K562 (cell line): ENCODE data around the gene STUM. TPM values are rescaled to one million over a fixed set of nuclear protein-coding genes. Genes with fewer than 3 reads are reported as not detected.

Experiments
- ETV1 ChIP-seq: fragments of 450-650 bp; conservative IDR thresholded peaks from 2 replicates; pipeline ENCODE4 v1.6.1; 2016; ENCODE audit warnings: missing genetic modification characterization, control low read depth, low read depth, missing compliant biosample characterization
- IFI16 ChIP-seq: fragments of 250-450 bp; sonication (Bioruptor Pico); IDR thresholded peaks from 2 replicates; pipeline ENCODE4 v2.1.2; 2022; ENCODE audit warnings: mild to moderate bottlenecking, inconsistent platforms
- MYC ChIP-seq, 2 experiments: fragments of 250-450 bp in 1 of 2; sonication (Bioruptor Pico) in 1 of 2; IDR thresholded peaks; 2 replicates each; pipeline versions ENCODE4 v1.5.1 to v1.6.1; 2012 to 2021; ENCODE audit warnings: low read depth in 2 of 2, borderline replicate concordance in 1 of 2, improper control_type of control experiment in 1 of 2, low read length in 1 of 2, mild to moderate bottlenecking in 1 of 2, moderate library complexity in 1 of 2
- NEUROD1 ChIP-seq: fragments of 150-350 bp; IDR thresholded peaks from 2 replicates; pipeline ENCODE4 v1.6.1; 2014; ENCODE audit warnings: borderline replicate concordance, low read length, low read depth; ENCODE audit not compliant: partially characterized antibody
- NR3C1 ChIP-seq: sonication (generic); formaldehyde crosslinking; IDR thresholded peaks from 2 replicates; pipeline ENCODE4 v1.8.1; 2022; ENCODE audit warnings: missing genetic modification reagents
- POLR2AphosphoS5 ChIP-seq: IDR thresholded peaks from 2 replicates; pipeline ENCODE4 v1.6.1; 2011; ENCODE audit warnings: mild to moderate bottlenecking, low read depth, low read length, moderate library complexity; ENCODE audit not compliant: control insufficient read depth, insufficient read depth
- YY1 ChIP-seq, 3 experiments: IDR thresholded peaks; 2 replicates each; pipeline ENCODE4 v1.6.1; 2011; ENCODE audit warnings: low read length in 2 of 3, mild to moderate bottlenecking in 2 of 3, moderate library complexity in 2 of 3, borderline replicate concordance in 1 of 3, control low read depth in 1 of 3, low read depth in 1 of 3; ENCODE audit not compliant: insufficient read depth in 3 of 3, insufficient replicate concordance in 2 of 3, control insufficient read depth in 1 of 3, insufficient read length in 1 of 3; ENCODE audit errors: extremely low read depth in 1 of 3
- ZC3H11A ChIP-seq: IDR thresholded peaks from 2 replicates; pipeline ENCODE4 v1.6.1; 2012; ENCODE audit warnings: low read depth, low read length, improper control_type of control experiment
- ZFP36 ChIP-seq: fragments of 150-350 bp; IDR thresholded peaks from 2 replicates; pipeline ENCODE4 v1.6.1; 2018; ENCODE audit warnings: low read length, low read depth; ENCODE audit not compliant: partially characterized antibody
- ZNF121 ChIP-seq: sonication (generic); formaldehyde crosslinking; conservative IDR thresholded peaks from 2 replicates; pipeline ENCODE4 v1.8.0; 2022; ENCODE audit warnings: missing genetic modification reagents
- ZNF668 ChIP-seq: fragments of 250-450 bp; sonication (Bioruptor Pico); IDR thresholded peaks from 2 replicates; pipeline ENCODE4 v1.8.0; 2022; ENCODE audit warnings: mild to moderate bottlenecking, inconsistent platforms
- ZNF740 ChIP-seq, 3 experiments: fragments of 200-800 bp in 1 of 3; sonication (Bioruptor generic) in 1 of 3; sonication (generic) in 1 of 3; formaldehyde crosslinking in 1 of 3; IDR thresholded peaks; 2 replicates each; pipeline versions ENCODE4 v1.6.1 to v1.8.0; 2016 to 2022; ENCODE audit warnings: mild to moderate bottlenecking in 2 of 3, missing compliant biosample characterization in 2 of 3, missing genetic modification characterization in 2 of 3, missing genetic modification reagents in 1 of 3
- polyA plus RNA-seq, 8 experiments: library from polyadenylated mRNA; depleted of rRNA in 4 of 8; stranded (reverse) in 5 of 8; unstranded in 3 of 8; fragments of >200 nt; fragmentation: Nextera tagmentation in 2 of 8; fragmentation: Illumina TruSeq in 1 of 8; extraction: Ambion mirVana in 2 of 8; extraction: Trizol in 1 of 8; gene quantifications; 2 replicates each; pipeline versions ENCODE4 v1.2.1 to v1.2.3, GENCODE V29; 2011 to 2014; ENCODE audit warnings: inconsistent platforms in 1 of 8, missing spikeins in 1 of 8
- total RNA-seq, 7 experiments: library from RNA; depleted of rRNA in 6 of 7; stranded (reverse); fragments of >200 nt in 6 of 7; fragmentation: Illumina TruSeq in 2 of 7; extraction: Trizol in 2 of 7; gene quantifications; 2 replicates each; pipeline versions ENCODE4 v1.2.1 to v1.2.3, GENCODE V29; 2011 to 2021; ENCODE audit warnings: low replicate concordance in 1 of 7
- TF ChIP-seq, protein P1 (sequence below): fragments of 450-650 bp; IDR thresholded peaks from 2 replicates; pipeline ENCODE4 v1.6.1; 2016; ENCODE audit warnings: mild to moderate bottlenecking, moderate library complexity

The STUM gene
- total and polyA plus RNA-seq, 9 of the 15 experiments (the other 6 are each of a cell fraction or from before 2014, with no cell fraction given) = not detected

DNA sequence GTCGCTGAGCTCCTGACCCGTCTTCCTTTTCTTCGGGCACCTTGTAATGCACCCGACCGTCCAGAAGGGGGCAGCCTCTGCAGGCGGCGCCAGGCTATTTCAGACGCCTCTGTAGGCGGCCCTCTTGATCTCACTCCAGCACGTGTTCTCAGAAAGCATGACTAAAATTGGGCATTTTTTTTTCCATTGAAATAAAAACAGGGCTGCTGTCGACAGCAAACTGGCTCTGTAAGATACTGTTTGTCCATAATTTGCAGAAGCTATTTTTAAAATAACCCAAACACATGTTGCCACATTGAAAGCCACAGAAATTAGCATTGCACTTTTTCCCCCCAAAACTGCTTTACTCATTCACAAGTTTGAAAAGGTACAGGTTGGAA lies 78.0 kb downstream of the STUM start (continued):
- TF ChIP-seq, protein P1, sequence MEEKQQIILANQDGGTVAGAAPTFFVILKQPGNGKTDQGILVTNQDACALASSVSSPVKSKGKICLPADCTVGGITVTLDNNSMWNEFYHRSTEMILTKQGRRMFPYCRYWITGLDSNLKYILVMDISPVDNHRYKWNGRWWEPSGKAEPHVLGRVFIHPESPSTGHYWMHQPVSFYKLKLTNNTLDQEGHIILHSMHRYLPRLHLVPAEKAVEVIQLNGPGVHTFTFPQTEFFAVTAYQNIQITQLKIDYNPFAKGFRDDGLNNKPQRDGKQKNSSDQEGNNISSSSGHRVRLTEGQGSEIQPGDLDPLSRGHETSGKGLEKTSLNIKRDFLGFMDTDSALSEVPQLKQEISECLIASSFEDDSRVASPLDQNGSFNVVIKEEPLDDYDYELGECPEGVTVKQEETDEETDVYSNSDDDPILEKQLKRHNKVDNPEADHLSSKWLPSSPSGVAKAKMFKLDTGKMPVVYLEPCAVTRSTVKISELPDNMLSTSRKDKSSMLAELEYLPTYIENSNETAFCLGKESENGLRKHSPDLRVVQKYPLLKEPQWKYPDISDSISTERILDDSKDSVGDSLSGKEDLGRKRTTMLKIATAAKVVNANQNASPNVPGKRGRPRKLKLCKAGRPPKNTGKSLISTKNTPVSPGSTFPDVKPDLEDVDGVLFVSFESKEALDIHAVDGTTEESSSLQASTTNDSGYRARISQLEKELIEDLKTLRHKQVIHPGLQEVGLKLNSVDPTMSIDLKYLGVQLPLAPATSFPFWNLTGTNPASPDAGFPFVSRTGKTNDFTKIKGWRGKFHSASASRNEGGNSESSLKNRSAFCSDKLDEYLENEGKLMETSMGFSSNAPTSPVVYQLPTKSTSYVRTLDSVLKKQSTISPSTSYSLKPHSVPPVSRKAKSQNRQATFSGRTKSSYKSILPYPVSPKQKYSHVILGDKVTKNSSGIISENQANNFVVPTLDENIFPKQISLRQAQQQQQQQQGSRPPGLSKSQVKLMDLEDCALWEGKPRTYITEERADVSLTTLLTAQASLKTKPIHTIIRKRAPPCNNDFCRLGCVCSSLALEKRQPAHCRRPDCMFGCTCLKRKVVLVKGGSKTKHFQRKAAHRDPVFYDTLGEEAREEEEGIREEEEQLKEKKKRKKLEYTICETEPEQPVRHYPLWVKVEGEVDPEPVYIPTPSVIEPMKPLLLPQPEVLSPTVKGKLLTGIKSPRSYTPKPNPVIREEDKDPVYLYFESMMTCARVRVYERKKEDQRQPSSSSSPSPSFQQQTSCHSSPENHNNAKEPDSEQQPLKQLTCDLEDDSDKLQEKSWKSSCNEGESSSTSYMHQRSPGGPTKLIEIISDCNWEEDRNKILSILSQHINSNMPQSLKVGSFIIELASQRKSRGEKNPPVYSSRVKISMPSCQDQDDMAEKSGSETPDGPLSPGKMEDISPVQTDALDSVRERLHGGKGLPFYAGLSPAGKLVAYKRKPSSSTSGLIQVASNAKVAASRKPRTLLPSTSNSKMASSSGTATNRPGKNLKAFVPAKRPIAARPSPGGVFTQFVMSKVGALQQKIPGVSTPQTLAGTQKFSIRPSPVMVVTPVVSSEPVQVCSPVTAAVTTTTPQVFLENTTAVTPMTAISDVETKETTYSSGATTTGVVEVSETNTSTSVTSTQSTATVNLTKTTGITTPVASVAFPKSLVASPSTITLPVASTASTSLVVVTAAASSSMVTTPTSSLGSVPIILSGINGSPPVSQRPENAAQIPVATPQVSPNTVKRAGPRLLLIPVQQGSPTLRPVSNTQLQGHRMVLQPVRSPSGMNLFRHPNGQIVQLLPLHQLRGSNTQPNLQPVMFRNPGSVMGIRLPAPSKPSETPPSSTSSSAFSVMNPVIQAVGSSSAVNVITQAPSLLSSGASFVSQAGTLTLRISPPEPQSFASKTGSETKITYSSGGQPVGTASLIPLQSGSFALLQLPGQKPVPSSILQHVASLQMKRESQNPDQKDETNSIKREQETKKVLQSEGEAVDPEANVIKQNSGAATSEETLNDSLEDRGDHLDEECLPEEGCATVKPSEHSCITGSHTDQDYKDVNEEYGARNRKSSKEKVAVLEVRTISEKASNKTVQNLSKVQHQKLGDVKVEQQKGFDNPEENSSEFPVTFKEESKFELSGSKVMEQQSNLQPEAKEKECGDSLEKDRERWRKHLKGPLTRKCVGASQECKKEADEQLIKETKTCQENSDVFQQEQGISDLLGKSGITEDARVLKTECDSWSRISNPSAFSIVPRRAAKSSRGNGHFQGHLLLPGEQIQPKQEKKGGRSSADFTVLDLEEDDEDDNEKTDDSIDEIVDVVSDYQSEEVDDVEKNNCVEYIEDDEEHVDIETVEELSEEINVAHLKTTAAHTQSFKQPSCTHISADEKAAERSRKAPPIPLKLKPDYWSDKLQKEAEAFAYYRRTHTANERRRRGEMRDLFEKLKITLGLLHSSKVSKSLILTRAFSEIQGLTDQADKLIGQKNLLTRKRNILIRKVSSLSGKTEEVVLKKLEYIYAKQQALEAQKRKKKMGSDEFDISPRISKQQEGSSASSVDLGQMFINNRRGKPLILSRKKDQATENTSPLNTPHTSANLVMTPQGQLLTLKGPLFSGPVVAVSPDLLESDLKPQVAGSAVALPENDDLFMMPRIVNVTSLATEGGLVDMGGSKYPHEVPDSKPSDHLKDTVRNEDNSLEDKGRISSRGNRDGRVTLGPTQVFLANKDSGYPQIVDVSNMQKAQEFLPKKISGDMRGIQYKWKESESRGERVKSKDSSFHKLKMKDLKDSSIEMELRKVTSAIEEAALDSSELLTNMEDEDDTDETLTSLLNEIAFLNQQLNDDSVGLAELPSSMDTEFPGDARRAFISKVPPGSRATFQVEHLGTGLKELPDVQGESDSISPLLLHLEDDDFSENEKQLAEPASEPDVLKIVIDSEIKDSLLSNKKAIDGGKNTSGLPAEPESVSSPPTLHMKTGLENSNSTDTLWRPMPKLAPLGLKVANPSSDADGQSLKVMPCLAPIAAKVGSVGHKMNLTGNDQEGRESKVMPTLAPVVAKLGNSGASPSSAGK = peak; percentile 98
- TF ChIP-seq POLR2AphosphoS5 = no peak
- TF ChIP-seq NEUROD1 = no peak
- TF ChIP-seq NR3C1 = no peak
- TF ChIP-seq ZNF668 (CRISPR knock-in tag) = 0 out of 2 replicates have a peak, but pooled peaks have one; percentile 11
- no peak for TF ChIP-seq ETV1 (tag)
- no peak for TF ChIP-seq ZNF740 (CRISPR knock-in tag; IDR thresholded peaks at IDR 0.05)
- no peak for TF ChIP-seq ZNF740 (tag; IDR thresholded peaks at IDR 0.05)
- TF ChIP-seq YY1 (IDR thresholded peaks at IDR 0.05; ENCODE audit: borderline replicate concordance in 1 of 3, control insufficient read depth in 1 of 3, extremely low read depth in 1 of 3, insufficient read depth in 3 of 3, insufficient read length in 1 of 3, insufficient replicate concordance in 2 of 3, low read depth in 1 of 3, low read length in 2 of 3) = peak in 2 of 3 experiments; percentile 64 to 74
- peak; percentile 20 for TF ChIP-seq ZFP36
- no peak for TF ChIP-seq ZNF121 (CRISPR knock-in tag)
- TF ChIP-seq ZC3H11A = 0 out of 2 replicates have a peak, but pooled peaks have one; percentile 54
- no peak for TF ChIP-seq IFI16
- peak; percentile 89 for TF ChIP-seq MYC (IDR thresholded peaks at IDR 0.05; ENCODE audit: low read depth, low read length)
- TF ChIP-seq MYC (CRISPR knock-in tag; IDR thresholded peaks at IDR 0.05; ENCODE audit: borderline replicate concordance, low read depth) = no peak
